OCI-LY1 (cell line): Measurements from ENCODE around the gene MPP7.

Experiments used
- EZH2 ChIP-seq: fragments of 200-600 bp; sonication (generic), shearing (Covaris generic); IDR thresholded peaks from 2 replicates; pipeline ENCODE4 v1.8.0; 2017; ENCODE audit warnings: borderline replicate concordance, mixed run types, mild to moderate bottlenecking, antibody characterized with exemption, low read length, moderate library complexity, mixed read lengths
- TF ChIP-seq, protein P1 (sequence below): fragments of 200-600 bp; sonication (generic), shearing (Covaris generic); IDR thresholded peaks from 2 replicates; pipeline ENCODE4 v1.5.1; 2017; ENCODE audit warnings: mild to moderate bottlenecking, antibody characterized with exemption, low read length, moderate library complexity, mixed read lengths

DNA sequence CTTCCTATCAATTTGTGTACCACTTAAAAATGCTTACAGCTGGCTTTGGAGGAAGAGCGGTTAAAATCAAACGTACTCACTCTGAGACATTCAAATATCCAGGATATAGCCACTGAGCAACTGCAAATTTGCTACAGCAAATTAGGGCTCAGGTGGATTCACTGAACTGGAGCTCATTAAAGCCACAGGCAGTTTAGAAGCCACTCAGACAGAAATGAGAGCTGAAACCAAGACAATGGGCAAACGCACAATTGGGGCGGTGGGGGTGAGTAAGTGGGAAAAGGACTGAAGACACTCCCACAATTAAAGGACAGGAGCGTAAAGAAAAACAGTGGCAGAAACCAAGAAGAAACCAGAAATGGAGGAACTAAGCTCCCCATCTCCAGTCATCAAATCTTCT, 20.5 kb downstream of the MPP7 start:
- TF ChIP-seq, protein P1, sequence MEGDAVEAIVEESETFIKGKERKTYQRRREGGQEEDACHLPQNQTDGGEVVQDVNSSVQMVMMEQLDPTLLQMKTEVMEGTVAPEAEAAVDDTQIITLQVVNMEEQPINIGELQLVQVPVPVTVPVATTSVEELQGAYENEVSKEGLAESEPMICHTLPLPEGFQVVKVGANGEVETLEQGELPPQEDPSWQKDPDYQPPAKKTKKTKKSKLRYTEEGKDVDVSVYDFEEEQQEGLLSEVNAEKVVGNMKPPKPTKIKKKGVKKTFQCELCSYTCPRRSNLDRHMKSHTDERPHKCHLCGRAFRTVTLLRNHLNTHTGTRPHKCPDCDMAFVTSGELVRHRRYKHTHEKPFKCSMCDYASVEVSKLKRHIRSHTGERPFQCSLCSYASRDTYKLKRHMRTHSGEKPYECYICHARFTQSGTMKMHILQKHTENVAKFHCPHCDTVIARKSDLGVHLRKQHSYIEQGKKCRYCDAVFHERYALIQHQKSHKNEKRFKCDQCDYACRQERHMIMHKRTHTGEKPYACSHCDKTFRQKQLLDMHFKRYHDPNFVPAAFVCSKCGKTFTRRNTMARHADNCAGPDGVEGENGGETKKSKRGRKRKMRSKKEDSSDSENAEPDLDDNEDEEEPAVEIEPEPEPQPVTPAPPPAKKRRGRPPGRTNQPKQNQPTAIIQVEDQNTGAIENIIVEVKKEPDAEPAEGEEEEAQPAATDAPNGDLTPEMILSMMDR, result no peak
- TF ChIP-seq EZH2, result no peak
